ENCODE measurements around the gene RHOA.

The RHOA gene

DNA sequence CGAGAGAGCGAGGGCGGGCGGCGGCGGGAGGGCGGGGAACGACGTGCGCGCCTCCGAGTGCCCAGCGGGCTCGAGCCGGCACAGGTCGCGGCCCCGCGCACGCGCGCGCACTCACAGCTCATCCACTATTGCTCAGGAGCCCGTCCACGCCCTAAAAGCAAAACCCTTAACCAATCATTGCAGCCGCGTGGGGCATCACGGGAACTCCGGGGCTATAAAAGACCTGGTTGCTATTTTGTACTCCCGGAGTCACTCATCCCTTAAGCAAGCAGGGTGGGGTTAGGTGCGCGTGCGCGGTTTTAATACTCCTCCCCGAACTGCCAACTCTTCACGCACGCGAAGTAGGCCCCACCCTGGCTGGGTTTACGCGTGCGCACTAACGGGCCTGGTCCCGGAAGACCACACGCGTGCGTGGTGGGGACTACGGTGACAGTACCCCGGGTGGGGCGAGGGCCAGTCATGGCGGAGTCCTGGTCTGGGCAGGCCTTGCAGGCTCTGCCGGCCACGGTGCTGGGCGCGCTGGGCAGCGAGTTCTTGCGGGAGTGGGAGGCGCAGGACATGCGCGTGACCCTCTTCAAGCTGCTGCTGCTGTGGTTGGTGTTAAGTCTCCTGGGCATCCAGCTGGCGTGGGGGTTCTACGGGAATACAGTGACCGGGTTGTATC, at the start of gene RHOA, which contains the start of gene TCTA:
Gene RHOA, minus strand, starts transcription at position 9 of the 664 bp plus-strand sequence. CDS start 36,387 bp downstream, outside the sequence.
Gene TCTA, plus strand, starts transcription at position 456 of the 664 bp plus-strand sequence. Its CDS starts 4 bp downstream, at position 460.
- peak; percentile 100 for DNase-seq (ENCODE audit: low spot score)

DNA sequence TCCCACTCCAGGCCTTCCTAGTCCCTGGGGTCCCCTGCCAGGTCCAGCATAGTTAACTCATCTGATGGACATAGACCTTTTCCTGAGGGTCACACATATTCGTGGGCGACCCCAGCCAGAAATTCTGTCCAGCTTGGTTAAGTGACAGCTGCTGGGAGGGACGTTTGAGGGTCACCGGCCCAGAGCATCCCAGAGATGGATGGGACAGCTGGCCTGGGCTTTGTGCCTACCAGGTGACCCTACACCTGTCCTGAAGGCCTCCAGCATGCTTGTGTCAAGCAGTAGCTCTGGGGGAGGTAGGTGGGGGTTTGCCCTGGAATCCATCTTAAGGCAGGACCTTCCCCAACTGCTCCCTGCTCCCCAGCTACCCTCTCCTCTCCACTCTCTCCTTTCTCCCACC, 49.2 kb upstream of the RHOA start:
- DNase-seq (ENCODE audit: low spot score): no peak

DNA sequence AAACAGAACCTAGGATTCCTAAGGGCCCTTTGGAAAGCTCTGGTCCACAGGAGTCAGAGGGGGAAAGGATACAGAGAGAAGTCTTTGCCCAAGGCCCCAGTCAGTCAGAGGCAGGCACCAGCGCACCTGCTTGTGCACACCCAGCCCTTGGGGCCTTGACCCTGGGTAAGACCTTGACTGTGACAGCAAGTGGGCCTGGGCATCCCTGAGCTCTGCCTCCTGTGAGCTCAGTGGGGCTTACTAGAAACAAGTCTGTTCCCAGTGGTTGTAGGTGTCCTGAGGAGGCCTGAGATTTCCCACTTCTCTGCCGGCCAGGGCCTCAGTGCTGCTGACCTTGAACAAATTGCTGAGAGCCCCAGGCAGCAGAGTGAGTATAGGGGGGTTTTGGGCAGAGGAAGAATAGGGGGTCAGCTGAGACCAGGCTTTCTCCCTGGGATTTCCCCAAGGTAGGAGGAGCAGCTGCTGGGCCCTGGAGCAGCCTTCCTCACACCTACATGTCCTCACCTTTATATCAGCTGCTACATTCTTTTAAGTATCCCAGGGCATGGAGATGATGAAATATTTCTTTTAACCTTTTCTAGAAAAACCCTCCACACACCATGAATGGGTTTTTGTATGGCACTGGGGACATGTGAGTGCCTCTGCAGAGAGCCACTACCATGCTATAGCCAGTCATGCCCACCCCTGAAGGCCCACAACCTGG, 48.6 kb upstream of the RHOA start:
- no peak for DNase-seq (ENCODE audit: low spot score)

DNA sequence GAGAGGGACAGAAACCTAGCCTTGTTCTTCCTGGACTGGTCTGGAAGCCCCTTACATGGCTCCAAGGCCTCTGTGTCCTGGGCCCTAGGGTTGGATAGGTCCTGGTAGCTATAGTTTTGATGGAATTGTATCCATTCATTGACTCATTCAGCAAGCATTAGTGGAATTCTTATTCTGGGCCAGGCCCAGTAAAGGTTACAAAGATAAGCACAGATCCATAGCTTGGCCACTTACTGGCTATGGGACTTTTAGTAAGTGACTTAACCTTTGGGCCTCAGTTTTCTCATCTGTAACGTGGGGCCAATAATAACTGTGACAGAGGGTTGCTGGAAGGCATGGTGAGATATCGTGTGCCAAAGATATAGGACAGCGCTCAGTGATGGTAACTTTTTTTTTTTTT, 44.7 kb upstream of the RHOA start:
- DNase-seq (ENCODE audit: low spot score): no peak

DNA sequence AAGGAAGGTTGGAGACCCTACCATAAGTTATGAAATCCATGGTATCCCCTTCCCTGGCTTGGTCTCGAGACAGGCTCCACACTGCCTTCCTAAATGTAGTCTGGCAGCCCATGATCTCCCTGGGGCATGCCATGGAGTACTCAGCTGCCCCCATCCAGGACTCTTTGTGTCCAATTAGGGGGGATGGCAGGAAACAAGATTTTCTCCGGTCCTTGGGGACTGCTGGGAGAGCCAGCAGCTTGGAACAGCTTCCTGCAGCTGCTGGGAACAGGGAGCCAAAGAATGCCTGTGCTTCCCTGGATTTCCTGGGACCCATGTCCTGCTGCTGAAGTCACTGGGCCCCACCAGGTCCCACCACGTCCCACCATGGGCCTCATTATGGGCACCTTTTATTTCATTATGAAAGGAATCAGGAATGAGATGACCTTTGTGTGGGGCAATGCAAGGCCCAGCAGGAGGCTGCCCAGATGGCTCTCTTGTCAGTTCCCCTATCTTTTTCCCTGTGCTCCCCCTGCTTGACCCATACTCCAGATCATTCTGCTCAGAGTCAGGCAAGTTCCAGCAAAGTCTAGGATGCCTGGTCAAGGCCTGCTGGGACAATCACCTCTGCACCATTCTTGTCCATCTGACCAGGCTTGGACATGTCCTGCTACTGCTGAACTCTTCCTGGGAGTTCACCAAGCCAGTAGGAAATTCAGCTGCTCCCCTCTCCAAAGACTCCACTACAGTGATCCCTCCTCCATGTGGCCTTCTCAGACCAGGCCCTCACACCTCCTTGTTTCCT, 43.3 kb upstream of the RHOA start:
- DNase-seq (ENCODE audit: low spot score): no peak

DNA sequence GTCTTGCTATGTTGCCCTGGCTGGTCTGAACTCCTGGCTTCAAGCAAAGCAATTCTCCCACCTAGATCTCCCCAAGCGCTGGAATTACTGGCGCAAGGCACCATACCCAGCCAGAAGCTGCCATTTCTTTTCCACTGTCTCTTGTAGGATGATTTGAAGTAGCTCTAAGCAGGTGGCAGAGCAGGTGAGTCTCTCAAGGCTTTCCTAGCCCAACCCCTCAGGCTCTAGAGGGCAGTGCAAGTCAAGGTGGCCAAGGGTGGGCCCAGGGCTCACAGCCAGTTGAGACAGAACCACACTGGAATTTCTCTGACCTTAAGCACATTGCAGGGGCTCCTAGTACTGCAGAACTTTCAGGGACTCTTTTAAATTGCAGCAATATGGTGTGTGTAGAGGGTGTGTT, 42.7 kb upstream of the RHOA start:
- DNase-seq (ENCODE audit: low spot score): no peak

DNA sequence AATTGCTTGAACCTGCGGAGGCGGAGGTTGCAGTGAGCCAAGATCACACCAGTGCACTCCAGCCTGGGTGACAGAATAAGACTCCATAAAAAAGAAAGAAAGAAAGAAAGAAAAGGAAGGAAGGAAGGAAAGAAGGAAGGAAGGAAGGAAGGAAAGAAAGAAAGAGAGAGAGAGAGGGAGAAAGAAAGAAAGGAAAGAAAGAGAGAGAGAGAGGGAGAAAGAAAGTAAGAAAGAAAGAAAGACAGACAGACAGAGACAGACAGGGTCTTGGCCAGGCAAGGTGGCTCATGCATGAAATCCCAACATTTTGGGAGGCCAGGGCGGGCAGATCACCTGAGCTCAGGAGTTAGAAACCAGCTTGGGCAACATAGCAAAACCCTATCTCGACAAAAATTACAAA, 41.8 kb upstream of the RHOA start:
- DNase-seq (ENCODE audit: low spot score): no peak

DNA sequence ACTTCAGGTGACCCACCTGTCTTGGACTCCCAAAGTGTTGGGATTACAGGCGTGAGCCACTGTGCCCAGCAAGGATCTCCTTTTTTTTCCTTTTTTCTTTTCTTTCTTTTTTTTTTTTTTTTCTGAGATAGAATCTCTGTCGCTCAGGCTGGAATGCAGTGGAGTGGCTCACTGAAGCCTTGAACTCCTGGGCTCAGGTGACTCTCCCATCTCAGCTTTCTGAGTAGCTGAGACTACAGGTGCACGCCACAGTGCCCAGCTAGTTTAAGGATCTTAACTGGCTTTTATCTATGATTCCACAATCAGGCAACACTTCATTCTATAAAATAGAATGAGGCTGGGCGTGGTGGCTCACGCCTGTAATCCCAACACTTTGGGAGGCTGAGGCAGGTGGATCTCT, 33.6 kb upstream of the RHOA start:
- DNase-seq (ENCODE audit: low spot score): no peak

DNA sequence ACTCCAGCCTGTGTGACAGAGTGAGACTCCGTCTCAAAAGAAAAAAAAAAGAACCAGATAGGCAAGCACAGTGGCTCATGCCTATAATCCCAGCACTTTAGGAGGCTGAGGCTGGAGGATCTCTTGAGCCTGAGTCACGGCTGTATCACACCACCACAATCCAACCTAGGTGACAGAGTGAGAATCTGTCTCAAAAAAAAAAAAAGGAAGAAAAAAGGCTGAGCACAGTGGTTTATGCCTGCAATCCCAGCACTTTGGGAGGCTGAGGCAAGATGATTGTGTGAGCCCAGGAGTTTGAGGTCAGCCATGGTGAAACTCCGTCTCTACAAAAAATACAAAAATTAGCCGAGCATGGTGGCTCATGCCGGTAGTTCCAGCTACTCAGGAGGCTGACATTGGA, 23.0 kb upstream of the RHOA start:
- DNase-seq (ENCODE audit: low spot score): no peak

DNA sequence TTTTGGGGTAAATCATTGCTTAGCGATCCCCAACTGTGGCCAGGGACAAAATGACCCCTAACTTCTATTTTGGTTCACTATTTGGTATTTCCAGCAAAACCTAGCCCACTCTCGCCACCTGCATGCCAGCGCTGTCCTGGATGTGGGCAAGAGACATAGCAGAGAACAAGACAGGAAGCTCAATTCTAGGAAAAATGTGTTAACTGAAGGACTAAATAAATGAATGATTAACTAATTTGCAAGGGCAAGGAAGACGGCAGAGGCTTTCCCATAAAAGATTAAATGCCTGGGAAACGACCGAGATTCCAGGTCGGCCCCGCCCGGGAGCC, 16.9 kb upstream of the RHOA start:
- DNase-seq (ENCODE audit: low spot score): no peak

DNA sequence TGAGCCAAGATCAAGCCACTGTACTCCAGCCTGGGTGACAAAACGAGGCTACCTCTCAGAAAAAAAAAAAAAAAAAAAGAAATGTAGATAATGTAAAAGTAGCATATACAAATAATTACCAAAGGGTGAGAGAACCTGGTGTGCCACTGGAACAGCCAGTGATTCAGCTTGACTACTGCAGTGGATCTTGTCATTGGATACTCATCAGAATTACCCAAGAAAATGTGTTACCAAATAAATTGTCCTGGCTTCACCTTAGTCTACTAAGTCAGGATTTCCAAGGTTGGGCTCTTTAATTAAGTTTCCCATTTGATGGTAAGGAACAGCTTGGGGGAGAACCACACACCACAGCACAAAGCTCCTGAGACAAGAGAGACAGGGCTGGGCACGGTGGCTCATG, 15.8 kb upstream of the RHOA start:
- no peak for DNase-seq (ENCODE audit: low spot score)

DNA sequence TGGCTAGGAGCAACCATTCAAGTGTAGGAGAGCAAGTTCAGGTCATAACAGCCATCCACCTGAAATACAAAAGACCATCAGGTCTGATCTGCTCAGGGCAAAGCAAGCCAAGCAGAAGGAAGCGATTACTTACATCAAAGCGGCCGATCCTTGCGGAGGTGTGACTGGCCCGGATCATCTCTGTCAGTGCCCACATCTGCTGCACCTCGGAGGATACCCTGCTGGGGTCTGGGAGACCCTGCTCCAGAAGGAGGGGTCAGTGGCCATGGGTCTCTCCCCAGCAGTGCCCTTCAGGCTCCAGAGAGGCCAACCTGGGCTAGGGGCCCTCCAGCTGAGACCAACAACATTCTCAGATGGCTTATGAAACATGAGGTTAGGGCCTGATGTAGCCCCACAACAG, 13.0 kb upstream of the RHOA start:
- DNase-seq (ENCODE audit: low spot score): no peak

DNA sequence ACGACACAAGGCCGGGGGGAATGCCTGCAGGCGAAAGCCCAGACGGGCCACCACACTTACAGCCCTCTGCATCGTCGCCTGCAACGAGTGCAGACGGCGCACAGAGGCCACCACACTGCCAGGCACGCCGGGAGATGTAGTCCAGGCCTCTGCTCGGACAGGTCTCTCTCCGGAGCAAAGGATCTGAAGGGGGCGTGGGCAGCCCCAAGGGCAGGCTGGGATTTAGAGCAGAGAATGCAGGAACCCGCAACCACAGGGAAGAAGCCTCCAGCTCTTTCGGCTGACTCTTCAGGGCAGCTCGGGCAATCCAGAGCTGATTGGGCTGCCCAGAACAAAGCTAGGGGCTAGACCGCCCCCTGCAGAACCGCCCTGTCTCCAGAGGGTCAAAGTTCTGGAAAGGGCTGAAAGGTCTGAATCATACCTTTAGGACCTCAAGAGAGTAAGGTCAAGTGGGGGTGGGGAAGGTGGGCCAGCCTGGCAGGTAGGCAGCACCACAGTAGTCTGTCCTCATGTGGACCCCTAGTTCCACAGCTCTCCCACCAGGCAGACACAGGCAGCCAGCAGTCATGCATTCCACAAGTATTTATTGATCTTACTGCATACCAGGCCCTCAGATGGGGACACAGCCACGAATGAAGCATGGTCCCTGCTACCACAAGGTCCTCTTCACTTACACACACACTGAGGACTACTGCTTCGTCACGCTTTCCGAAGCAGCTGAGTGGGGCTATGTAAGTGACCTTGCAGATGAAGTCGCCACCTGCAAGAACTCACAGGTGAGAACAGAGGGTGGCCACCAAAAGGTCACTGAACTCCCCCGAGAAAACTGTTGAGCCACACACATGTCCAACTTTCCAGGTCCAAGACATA, 10.8 kb upstream of the RHOA start, which contains the start of gene AMT:
Gene AMT, minus strand, starts transcription at position 95 of the 870 bp plus-strand sequence. Its CDS starts 23 bp downstream, at position 72.
- DNase-seq (ENCODE audit: low spot score): no peak

DNA sequence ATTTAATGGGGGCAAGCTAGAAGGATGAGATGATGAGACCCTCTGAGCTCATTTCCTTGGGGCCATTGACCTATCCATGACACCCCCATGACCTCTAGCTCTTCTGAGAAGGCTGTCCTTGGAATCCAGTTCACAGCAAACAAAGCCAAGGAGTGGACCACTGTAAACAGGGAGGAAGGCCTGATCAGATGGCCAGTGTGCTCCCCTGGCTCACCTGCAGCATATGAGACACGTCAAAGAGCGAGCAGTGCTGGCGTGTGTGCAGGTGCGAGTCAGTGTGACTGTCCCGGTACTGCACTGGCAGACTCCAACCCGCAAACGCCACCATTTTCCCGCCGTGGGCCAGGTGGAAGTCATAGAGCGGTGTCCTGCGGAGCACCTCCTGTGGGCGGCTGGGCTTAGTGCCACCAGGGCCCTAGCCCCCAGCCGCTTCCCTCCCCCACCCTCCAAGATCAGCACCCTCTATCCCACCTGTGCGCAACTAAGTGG, 10.2 kb upstream of the RHOA start:
- no peak for DNase-seq (ENCODE audit: low spot score)

DNA sequence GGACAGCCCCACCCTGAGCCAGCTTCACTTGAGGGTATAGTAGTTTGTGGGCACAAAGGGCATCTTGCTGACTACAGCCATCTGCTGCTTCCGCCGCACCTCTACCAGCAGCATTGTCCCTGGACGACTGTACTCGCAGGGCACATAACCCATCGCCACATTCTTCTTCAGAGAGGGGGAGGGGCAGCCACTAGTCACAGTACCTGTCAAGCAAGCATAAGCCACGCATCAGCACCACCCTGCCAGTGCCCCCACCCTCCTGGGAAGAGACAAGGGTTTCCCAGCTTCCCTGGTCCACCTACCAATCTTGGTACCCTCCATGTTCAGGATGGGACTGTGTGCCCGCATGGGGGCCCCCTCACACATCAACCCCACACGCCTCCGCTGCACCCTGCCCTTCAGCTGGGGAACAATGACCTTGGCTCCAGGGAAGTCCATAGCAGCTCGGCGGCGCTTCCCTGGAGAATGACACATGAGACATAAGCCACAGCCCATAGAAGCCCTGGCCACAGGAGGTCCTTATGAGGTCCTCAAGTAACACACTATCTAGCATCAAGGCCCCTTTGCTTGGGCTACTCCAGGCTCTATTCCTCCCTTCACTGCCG, 5.8 kb upstream of the RHOA start:
- DNase-seq (ENCODE audit: low spot score): no peak

DNA sequence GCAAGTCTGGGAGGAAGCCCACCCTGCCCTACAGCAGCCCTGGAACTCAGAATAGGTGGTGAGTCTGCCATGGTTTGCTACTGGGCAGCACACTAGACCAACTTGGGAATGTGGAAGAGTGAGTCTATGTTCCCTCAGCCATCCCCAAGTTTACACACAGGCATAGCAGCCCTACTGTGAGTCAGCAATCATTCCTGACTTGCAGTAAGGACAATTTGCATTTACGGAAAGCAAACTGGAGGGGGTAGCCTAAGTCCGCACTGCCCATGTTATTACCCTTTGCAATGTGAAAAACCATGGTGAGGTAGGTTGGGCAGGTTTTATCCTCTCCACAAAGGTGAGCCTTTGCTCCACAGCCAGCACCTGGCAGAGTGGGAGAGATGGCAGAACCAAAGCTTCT, 5.1 kb upstream of the RHOA start:
- DNase-seq (ENCODE audit: low spot score): no peak

DNA sequence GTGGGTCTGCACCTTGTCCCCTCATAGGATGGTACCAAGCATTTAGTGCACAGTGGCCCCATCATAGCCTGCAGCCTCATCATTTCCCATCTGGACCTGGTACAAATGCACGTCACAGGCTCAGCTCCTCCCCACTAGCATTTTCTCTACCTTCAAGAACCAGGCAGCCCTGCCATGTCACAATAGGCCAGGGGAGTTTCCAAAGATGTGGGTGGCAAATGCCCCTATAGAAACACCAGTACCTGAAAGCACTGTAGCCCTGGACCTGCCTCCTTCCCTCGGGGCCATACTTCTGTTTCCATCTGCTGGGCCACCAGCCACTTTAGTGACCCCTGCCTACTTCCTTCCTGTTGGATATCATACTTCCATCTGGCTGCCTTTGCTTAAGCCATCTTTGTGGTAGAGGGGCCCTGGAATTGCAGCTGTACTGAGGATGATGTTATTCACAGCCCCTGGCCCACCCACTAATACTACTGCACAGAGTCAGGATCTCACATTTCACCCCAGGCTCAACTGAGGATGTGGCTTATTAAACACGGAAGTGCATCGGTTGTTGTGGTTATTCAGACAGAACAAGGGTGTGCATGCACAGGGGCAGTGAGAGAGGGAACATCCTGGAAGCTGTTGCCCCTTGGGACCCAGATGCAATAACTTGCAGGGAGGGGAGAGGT, 4.3 kb upstream of the RHOA start:
- no peak for DNase-seq (ENCODE audit: low spot score)

DNA sequence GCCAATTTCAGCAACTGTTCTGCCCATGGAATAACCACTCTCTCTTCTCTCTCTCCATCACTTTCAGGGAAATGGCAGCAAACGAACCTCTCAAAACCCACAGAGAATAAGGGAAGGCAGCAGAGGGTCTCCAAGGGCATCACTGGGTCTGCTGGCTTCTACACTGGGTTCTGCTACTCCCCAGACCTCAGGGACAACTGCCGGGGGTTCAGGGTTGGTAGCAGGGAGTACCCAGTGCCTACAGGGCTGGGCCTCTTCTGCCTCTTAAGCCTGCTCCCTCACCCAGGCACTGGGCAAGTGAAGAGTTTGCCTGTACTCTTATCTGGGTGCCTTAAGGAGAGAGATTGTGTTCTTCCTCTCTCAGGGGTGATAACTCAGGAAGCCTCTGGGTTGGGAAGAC, 3.0 kb upstream of the RHOA start:
- no peak for DNase-seq (ENCODE audit: low spot score)

DNA sequence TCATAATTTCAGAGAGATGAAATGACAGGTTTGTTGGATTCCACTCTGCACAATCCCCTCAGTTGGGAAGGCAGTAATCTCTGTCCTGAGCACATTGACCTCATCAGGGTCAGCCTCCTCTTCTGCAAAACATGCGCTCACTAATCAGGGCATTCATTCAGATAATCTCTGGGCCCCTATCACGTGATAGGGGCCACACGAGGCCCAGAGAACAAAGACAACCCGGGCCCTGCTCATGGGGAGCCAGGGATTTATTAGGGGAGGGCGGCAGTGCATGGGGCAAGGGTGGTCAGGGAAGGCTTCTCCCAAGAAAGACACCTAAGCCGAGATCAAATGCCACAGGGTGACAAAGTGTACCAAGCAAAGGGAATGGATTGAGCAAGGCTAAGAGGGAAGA, 1.6 kb upstream of the RHOA start:
- DNase-seq (ENCODE audit: low spot score): no peak

DNA sequence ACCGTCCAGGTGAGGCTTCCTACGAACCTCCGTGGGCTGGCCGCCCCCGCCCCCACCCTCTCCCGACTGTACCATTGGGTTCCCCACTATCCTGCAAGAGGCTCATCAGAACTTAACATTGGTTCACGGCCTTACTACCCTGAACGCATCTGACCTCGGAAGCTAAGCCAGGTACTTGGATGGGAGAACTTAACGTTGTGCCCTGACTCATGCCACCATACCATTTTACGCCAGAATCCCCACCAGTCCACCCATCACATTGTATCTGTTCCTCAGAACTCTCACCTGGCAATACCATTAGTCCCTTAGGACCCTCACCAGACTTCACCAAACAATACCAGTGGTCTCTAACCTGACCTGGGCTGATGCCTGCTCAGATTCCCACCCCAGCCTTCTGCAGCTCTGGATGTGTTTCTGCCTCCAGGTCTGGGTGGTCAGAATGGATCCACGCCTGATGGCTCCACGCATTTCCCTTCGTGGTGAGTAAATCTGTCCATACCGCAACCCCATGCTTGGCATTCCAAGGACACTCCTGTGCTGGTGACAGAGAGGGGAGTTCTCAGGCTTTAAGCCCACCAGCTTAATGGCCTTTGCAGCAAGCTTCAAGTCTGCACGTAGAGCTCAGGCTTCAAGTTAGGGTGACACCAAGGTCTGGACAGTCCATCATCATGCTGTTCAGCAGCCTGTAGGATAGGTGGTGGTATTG, 1.0 kb upstream of the RHOA start:
- DNase-seq (ENCODE audit: low spot score): no peak
